ENCODE data around the gene COL13A1. TPM values are rescaled to one million over a fixed set of nuclear protein-coding genes. Genes with fewer than 3 reads are reported as not detected.

Gene COL13A1
- total RNA-seq, 2 experiments from 2014 or later: not detected

GRCh38 chr10:69961881-69962745, 160.4 kb downstream of the COL13A1 start:
- no peak for DNase-seq
- Mint-ChIP-seq H3K4me3 (no peak overlapping the region), H3K4me1 (no peaks in the 10 kb centered on the region), H3K36me3 (no peaks in the 10 kb centered on the region), H3K27me3 (peaks cover 3% of the 10 kb centered on the region), H3K9me3 (no peaks in the 10 kb centered on the region), H3K27ac (no peak overlapping the region)

- Mint-ChIP-seq H3K27me3 (peaks cover 3% of the 10 kb centered on the region), H3K4me1 (no peaks in the 10 kb centered on the region), H3K36me3 (no peaks in the 10 kb centered on the region), H3K4me3 (no peak overlapping the region), H3K27ac (no peak overlapping the region), H3K9me3 (no peaks in the 10 kb centered on the region)
- no peak for DNase-seq
Observed at GRCh38 chr10:69962746-69963135, 161.0 kb downstream of the COL13A1 start.

- DNase-seq: no peak
- no peaks in the 10 kb centered on the region for H3K36me3 Mint-ChIP-seq
- H3K27ac Mint-ChIP-seq: no peak overlapping the region
- no peak overlapping the region for H3K4me3 Mint-ChIP-seq
- no peaks in the 10 kb centered on the region for H3K4me1 Mint-ChIP-seq
- H3K9me3 Mint-ChIP-seq: no peaks in the 10 kb centered on the region
- peaks cover 2% of the 10 kb centered on the region for H3K27me3 Mint-ChIP-seq
Observed at GRCh38 chr10:69963178-69963834, 161.6 kb downstream of the COL13A1 start.

GRCh38 chr10:69963835-69964710, 162.4 kb downstream of the COL13A1 start:
- no peaks in the 10 kb centered on the region for H3K9me3 Mint-ChIP-seq
- no peaks in the 10 kb centered on the region for H3K27me3 Mint-ChIP-seq
- no peaks in the 10 kb centered on the region for H3K4me1 Mint-ChIP-seq
- H3K27ac Mint-ChIP-seq: no peak overlapping the region
- H3K4me3 Mint-ChIP-seq: no peak overlapping the region
- H3K36me3 Mint-ChIP-seq: no peaks in the 10 kb centered on the region
- no peak for DNase-seq

- no peaks in the 10 kb centered on the region for H3K9me3 Mint-ChIP-seq
- H3K4me1 Mint-ChIP-seq: no peaks in the 10 kb centered on the region
- DNase-seq: no peak
- no peak overlapping the region for H3K4me3 Mint-ChIP-seq
- no peak overlapping the region for H3K27ac Mint-ChIP-seq
- no peaks in the 10 kb centered on the region for H3K36me3 Mint-ChIP-seq
- no peaks in the 10 kb centered on the region for H3K27me3 Mint-ChIP-seq
Observed at GRCh38 chr10:69965086-69965485, 163.4 kb downstream of the COL13A1 start.

- Mint-ChIP-seq H3K4me3 (no peak overlapping the region), H3K27me3 (peaks cover 7% of the 10 kb centered on the region), H3K27ac (no peak overlapping the region), H3K9me3 (no peaks in the 10 kb centered on the region), H3K4me1 (no peaks in the 10 kb centered on the region), H3K36me3 (no peaks in the 10 kb centered on the region)
- DNase-seq: no peak
Observed at GRCh38 chr10:69965919-69966662, 164.4 kb downstream of the COL13A1 start.

GRCh38 chr10:69968830-69969229, 167.1 kb downstream of the COL13A1 start:
- Mint-ChIP-seq H3K27me3 (peaks cover 24% of the 10 kb centered on the region), H3K27ac (no peak overlapping the region), H3K9me3 (no peaks in the 10 kb centered on the region), H3K36me3 (no peaks in the 10 kb centered on the region), H3K4me1 (no peaks in the 10 kb centered on the region), H3K4me3 (no peak overlapping the region)
- no peak for DNase-seq

GRCh38 chr10:69969977-69970376, 168.3 kb downstream of the COL13A1 start:
- DNase-seq: no peak
- H3K36me3 Mint-ChIP-seq: no peaks in the 10 kb centered on the region
- no peak overlapping the region for H3K4me3 Mint-ChIP-seq
- no peaks in the 10 kb centered on the region for H3K4me1 Mint-ChIP-seq
- H3K9me3 Mint-ChIP-seq: no peaks in the 10 kb centered on the region
- peaks cover 24% of the 10 kb centered on the region for H3K27me3 Mint-ChIP-seq
- H3K27ac Mint-ChIP-seq: no peak overlapping the region

GRCh38 chr10:69972981-69973397, 171.3 kb downstream of the COL13A1 start:
- H3K27me3 Mint-ChIP-seq: peaks cover 35% of the 10 kb centered on the region
- H3K4me1 Mint-ChIP-seq: no peaks in the 10 kb centered on the region
- no peak overlapping the region for H3K4me3 Mint-ChIP-seq
- peaks cover 2% of the 10 kb centered on the region for H3K9me3 Mint-ChIP-seq
- no peaks in the 10 kb centered on the region for H3K36me3 Mint-ChIP-seq
- H3K27ac Mint-ChIP-seq: no peak overlapping the region
- no peak for DNase-seq

- peaks cover 2% of the 10 kb centered on the region for H3K9me3 Mint-ChIP-seq
- H3K27ac Mint-ChIP-seq: no peak overlapping the region
- H3K36me3 Mint-ChIP-seq: peaks cover 3% of the 10 kb centered on the region
- DNase-seq: no peak
- H3K4me3 Mint-ChIP-seq: no peak overlapping the region
- no peaks in the 10 kb centered on the region for H3K4me1 Mint-ChIP-seq
- H3K27me3 Mint-ChIP-seq: peaks cover 41% of the 10 kb centered on the region
Observed at GRCh38 chr10:69973678-69974077, 172.0 kb downstream of the COL13A1 start.

- no peaks in the 10 kb centered on the region for H3K4me1 Mint-ChIP-seq
- peaks cover 3% of the 10 kb centered on the region for H3K36me3 Mint-ChIP-seq
- peaks cover 41% of the 10 kb centered on the region for H3K27me3 Mint-ChIP-seq
- H3K27ac Mint-ChIP-seq: no peak overlapping the region
- no peak for DNase-seq
- no peak overlapping the region for H3K4me3 Mint-ChIP-seq
- H3K9me3 Mint-ChIP-seq: peaks cover 5% of the 10 kb centered on the region
Observed at GRCh38 chr10:69974551-69975155, 172.9 kb downstream of the COL13A1 start.

GRCh38 chr10:69976795-69977546, 175.3 kb downstream of the COL13A1 start:
- Mint-ChIP-seq H3K27ac (no peak overlapping the region), H3K9me3 (peaks cover 19% of the 10 kb centered on the region), H3K27me3 (peaks cover 46% of the 10 kb centered on the region), H3K4me1 (no peaks in the 10 kb centered on the region), H3K4me3 (no peak overlapping the region), H3K36me3 (peaks cover 8% of the 10 kb centered on the region)
- no peak for DNase-seq

GRCh38 chr10:69979174-69979573, 177.5 kb downstream of the COL13A1 start:
- no peak overlapping the region for H3K27ac Mint-ChIP-seq
- peaks cover 41% of the 10 kb centered on the region for H3K27me3 Mint-ChIP-seq
- no peak overlapping the region for H3K4me3 Mint-ChIP-seq
- DNase-seq: no peak
- H3K4me1 Mint-ChIP-seq: no peaks in the 10 kb centered on the region
- H3K9me3 Mint-ChIP-seq: peaks cover 19% of the 10 kb centered on the region
- peaks cover 8% of the 10 kb centered on the region for H3K36me3 Mint-ChIP-seq

Measured in activated naive CD8-positive, alpha-beta T cell treated with anti-CD3 and anti-CD28 coated beads for 36 hours (primary cell).